CD14-positive monocyte (primary cell): ENCODE measurements around the gene PRXL2C. TPM values are rescaled to one million over a fixed set of nuclear protein-coding genes. Genes with fewer than 3 reads are reported as not detected.

Source experiments
- DNase-seq, 3 donors: peaks; one replicate each; pipeline ENCODE4 v3.0.0-alpha.2; 2011 to 2022
- H2AFZ ChIP-seq: 2 replicates; pipeline ENCODE4 v1.6.0; 2012; ENCODE audit warnings: mild to moderate bottlenecking, low read depth, low read length, inconsistent platforms; ENCODE audit not compliant: insufficient read depth, poor library complexity, severe bottlenecking
- H3K27ac ChIP-seq, 2 donors: 1 replicate in 1 of 2; 2 replicates in 1 of 2; pipeline ENCODE4 v1.5.1; 2012 to 2013; ENCODE audit warnings: low read length in 2 of 2, control low read depth in 1 of 2, inconsistent platforms in 1 of 2, low read depth in 1 of 2, mild to moderate bottlenecking in 1 of 2
- H3K27me3 ChIP-seq, 2 donors: one replicate each; pipeline versions ENCODE4 v1.6.0 to v1.6.1; 2011 to 2013; ENCODE audit warnings: low read length in 2 of 2; ENCODE audit not compliant: control insufficient read depth in 2 of 2, insufficient read depth in 2 of 2
- H3K36me3 ChIP-seq, 2 donors: replicated peaks in 1 of 2; 1 replicate in 1 of 2; 2 replicates in 1 of 2; pipeline versions ENCODE4 v1.5.1 to v1.6.1; 2012 to 2013; ENCODE audit warnings: low read length in 2 of 2, control low read depth in 1 of 2, inconsistent platforms in 1 of 2, mild to moderate bottlenecking in 1 of 2; ENCODE audit not compliant: insufficient read depth in 2 of 2, control insufficient read depth in 1 of 2
- H3K4me1 ChIP-seq, 2 donors: 1 replicate in 1 of 2; 2 replicates in 1 of 2; pipeline versions ENCODE4 v1.5.1 to v1.6.1; 2012 to 2013; ENCODE audit warnings: low read length in 2 of 2, control low read depth in 1 of 2, inconsistent platforms in 1 of 2, mild to moderate bottlenecking in 1 of 2, moderate library complexity in 1 of 2; ENCODE audit not compliant: insufficient read depth in 2 of 2, control insufficient read depth in 1 of 2
- H3K4me2 ChIP-seq: replicated peaks from 2 replicates; pipeline ENCODE3; 2012; ENCODE audit warnings: low read length, moderate library complexity, mild to moderate bottlenecking; ENCODE audit not compliant: poor library complexity, severe bottlenecking; ENCODE audit errors: extremely low read depth
- H3K4me3 ChIP-seq, 3 experiments: fragments of 200-600 bp in 1 of 3; sonication (generic) in 1 of 3; replicated peaks in 1 of 3; 1 replicate in 2 of 3; 2 replicates in 1 of 3; pipeline ENCODE4 v1.5.1; 2011 to 2013; ENCODE audit warnings: low read length in 3 of 3, mild to moderate bottlenecking in 3 of 3, control low read depth in 2 of 3, low read depth in 2 of 3, inconsistent platforms in 1 of 3, moderate library complexity in 1 of 3
- H3K79me2 ChIP-seq: 2 replicates; pipeline ENCODE4 v1.6.0; 2012; ENCODE audit warnings: mild to moderate bottlenecking, control low read depth, inconsistent platforms, low read length, moderate library complexity; ENCODE audit not compliant: insufficient read depth
- H3K9ac ChIP-seq: 2 replicates; pipeline ENCODE4 v1.6.0; 2017; ENCODE audit warnings: low read length, mild to moderate bottlenecking; ENCODE audit not compliant: insufficient read depth, poor library complexity, severe bottlenecking
- H3K9me3 ChIP-seq, 2 donors: replicated peaks in 1 of 2; 1 replicate in 1 of 2; 2 replicates in 1 of 2; pipeline versions ENCODE4 v1.5.1 to v1.6.1; 2012 to 2013; ENCODE audit warnings: low read length in 2 of 2, control low read depth in 1 of 2; ENCODE audit not compliant: control insufficient read depth in 1 of 2, insufficient read depth in 1 of 2
- H4K20me1 ChIP-seq: 2 replicates; pipeline ENCODE4 v1.6.0; 2012; ENCODE audit warnings: mild to moderate bottlenecking, low read length, control low read depth, moderate library complexity; ENCODE audit not compliant: insufficient read depth
- H3K27ac Mint-ChIP-seq, 7 donors: one replicate each; pipeline ENCODE4 v1.8.0; 2020; ENCODE audit warnings: mild to moderate bottlenecking in 7 of 7, mixed read lengths in 7 of 7, moderate library complexity in 6 of 7, inconsistent platforms in 2 of 7
- H3K27me3 Mint-ChIP-seq, 3 donors: one replicate each; pipeline ENCODE4 v1.8.0; 2021 to 2022; ENCODE audit warnings: low read depth in 3 of 3, mild to moderate bottlenecking in 3 of 3, mixed read lengths in 3 of 3, moderate library complexity in 3 of 3, inconsistent platforms in 1 of 3
- H3K36me3 Mint-ChIP-seq, 2 donors: one replicate each; pipeline ENCODE4 v1.8.0; 2020; ENCODE audit warnings: mixed read lengths in 2 of 2, inconsistent platforms in 1 of 2, mild to moderate bottlenecking in 1 of 2
- H3K4me1 Mint-ChIP-seq: one replicate; pipeline ENCODE4 v1.8.0; 2020; ENCODE audit warnings: mild to moderate bottlenecking, mixed read lengths
- H3K4me3 Mint-ChIP-seq, 2 donors: one replicate each; pipeline ENCODE4 v1.8.0; 2020; ENCODE audit warnings: mild to moderate bottlenecking in 2 of 2, mixed read lengths in 2 of 2, moderate library complexity in 1 of 2
- H3K9me3 Mint-ChIP-seq, 7 donors: one replicate each; pipeline ENCODE4 v1.8.0; 2020 to 2022; ENCODE audit warnings: mixed read lengths in 7 of 7, mild to moderate bottlenecking in 6 of 7, moderate library complexity in 6 of 7, inconsistent platforms in 2 of 7
- WGBS: methylation state at CpG from one replicate; pipeline ENCODE4 v1.1.5; 2013; ENCODE audit warnings: missing lambda C conversion rate; ENCODE audit not compliant: insufficient coverage; 5-methylcytosine and 5-hydroxymethylcytosine counted together
- intact Hi-C, 2 donors: fragments of 100-400 bp; cut with micrococcal nuclease; formaldehyde crosslinking; loops; one replicate each; pipeline versions ENCODE4 v1.15.0 to v1.15.1; 2023
- polyA plus RNA-seq, 3 donors: library from polyadenylated mRNA; depleted of rRNA in 1 of 3; unstranded in 2 of 3; stranded (reverse) in 1 of 3; fragments of 300-500 nt in 2 of 3; fragments of >200 nt in 1 of 3; fragmentation: Illumina TruSeq in 2 of 3; gene quantifications; 1 replicate in 2 of 3; 2 replicates in 1 of 3; pipeline ENCODE4 v1.2.3, GENCODE V29; 2012 to 2021
- TF ChIP-seq, protein P1 (sequence below): fragments of 200-600 bp; IDR thresholded peaks from one replicate; pipeline ENCODE4 v1.8.0; 2022; ENCODE audit warnings: antibody characterized with exemption, mild to moderate bottlenecking

PRXL2C gene
- polyA plus RNA-seq, 3 donors, result 9.2 to 14.6 (median 9.3) TPM

DNA sequence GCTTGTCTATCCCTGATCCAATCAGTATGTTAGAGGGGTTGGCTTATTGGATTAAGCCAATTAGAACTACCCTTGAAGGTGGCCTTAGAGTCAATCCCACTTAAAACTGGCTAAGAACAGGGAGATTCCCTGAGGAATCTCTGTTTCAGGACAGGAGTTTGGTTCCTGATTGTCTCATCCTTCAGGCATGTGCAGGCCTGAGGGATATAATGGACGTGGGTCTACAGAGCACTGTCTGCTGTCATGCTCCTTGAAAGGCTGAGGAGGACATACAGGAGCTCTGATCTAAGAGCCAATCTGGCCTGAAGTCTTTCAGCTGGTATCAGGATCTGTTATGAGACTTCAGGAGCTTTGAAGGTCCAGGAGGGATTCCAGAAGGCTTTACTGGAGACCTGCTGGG lies 36.2 kb upstream of the PRXL2C start:
- H3K36me3 Mint-ChIP-seq, result no peaks in the 10 kb centered on the region
- peaks cover 21 to 50% (median 47%) of the 10 kb centered on the region in 7 donors for H3K9me3 Mint-ChIP-seq
- Histone ChIP-seq H4K20me1 (no peaks in the 10 kb centered on the region), H3K4me2 (no peak overlapping the region), H3K9me3 (peaks cover 18 to 37% of the 10 kb centered on the region in 2 donors), H3K27me3 (no peaks in the 10 kb centered on the region), H2AFZ (no peak overlapping the region), H3K4me1 (peaks cover 4 to 7% of the 10 kb centered on the region in 2 donors), H3K27ac (no peak overlapping the region), H3K36me3 (no peaks in the 10 kb centered on the region), H3K79me2 (no peaks in the 10 kb centered on the region), H3K9ac (no peak overlapping the region), H3K4me3 (no peak overlapping the region)
- intact Hi-C loops, result no loop called here
- H3K4me1 Mint-ChIP-seq, result peaks cover 4% of the 10 kb centered on the region
- DNase-seq, result no peak
- TF ChIP-seq, protein P1, sequence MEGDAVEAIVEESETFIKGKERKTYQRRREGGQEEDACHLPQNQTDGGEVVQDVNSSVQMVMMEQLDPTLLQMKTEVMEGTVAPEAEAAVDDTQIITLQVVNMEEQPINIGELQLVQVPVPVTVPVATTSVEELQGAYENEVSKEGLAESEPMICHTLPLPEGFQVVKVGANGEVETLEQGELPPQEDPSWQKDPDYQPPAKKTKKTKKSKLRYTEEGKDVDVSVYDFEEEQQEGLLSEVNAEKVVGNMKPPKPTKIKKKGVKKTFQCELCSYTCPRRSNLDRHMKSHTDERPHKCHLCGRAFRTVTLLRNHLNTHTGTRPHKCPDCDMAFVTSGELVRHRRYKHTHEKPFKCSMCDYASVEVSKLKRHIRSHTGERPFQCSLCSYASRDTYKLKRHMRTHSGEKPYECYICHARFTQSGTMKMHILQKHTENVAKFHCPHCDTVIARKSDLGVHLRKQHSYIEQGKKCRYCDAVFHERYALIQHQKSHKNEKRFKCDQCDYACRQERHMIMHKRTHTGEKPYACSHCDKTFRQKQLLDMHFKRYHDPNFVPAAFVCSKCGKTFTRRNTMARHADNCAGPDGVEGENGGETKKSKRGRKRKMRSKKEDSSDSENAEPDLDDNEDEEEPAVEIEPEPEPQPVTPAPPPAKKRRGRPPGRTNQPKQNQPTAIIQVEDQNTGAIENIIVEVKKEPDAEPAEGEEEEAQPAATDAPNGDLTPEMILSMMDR, result no peak
- H3K27me3 Mint-ChIP-seq, result peaks cover 4 to 6% (median 6%) of the 10 kb centered on the region in 3 donors
- 90% methylated on average over 1 of the region's 1 CpG for WGBS
- no peak overlapping the region for H3K27ac Mint-ChIP-seq
- no peak overlapping the region for H3K4me3 Mint-ChIP-seq

DNA sequence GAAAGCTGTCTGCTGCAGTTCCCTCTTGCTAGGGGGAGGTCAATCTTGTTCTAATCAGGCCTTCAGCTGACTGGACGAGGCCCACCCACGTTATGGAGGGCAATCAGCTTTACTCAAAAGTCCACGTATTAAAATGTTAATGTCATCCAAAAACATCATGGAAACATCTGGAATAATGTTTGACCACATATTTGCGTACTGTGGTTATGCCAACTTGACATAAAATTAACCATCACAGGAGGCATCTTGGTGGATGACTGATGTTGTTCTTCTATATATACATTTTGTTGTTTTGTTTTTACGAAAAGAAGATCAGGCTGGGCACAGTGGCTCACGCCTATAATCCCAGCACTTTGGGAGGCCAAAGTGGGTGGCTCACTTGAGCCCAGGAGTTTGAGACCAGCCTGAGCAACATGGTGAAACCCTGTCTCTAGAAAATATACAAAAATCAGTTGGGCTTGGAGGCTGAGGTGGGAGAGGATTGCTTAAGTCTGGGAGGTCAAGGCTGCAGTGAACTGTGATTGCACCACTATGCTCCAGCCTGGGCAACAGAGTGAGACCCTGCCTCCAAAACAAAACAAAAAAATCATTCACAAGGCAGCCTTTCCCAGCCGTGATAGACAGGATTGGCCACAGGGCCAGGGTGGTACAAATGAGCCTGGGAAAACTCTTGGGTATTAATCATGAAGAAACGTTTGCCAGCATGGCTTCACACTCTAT lies 33.8 kb upstream of the PRXL2C start:
- Histone ChIP-seq H3K4me3 (no peak overlapping the region), H3K36me3 (no peaks in the 10 kb centered on the region), H3K79me2 (no peaks in the 10 kb centered on the region), H3K9ac (no peak overlapping the region), H2AFZ (no peak overlapping the region), H3K4me1 (peaks cover 5 to 9% of the 10 kb centered on the region in 2 donors), H3K27ac (no peak overlapping the region), H4K20me1 (no peaks in the 10 kb centered on the region), H3K9me3 (peaks cover 13 to 27% of the 10 kb centered on the region in 2 donors), H3K27me3 (no peaks in the 10 kb centered on the region), H3K4me2 (no peak overlapping the region)
- Mint-ChIP-seq H3K27ac (no peak overlapping the region), H3K4me1 (peaks cover 4% of the 10 kb centered on the region), H3K27me3 (peaks cover 4 to 10% (median 6%) of the 10 kb centered on the region in 3 donors), H3K4me3 (no peak overlapping the region), H3K9me3 (peaks cover 18 to 58% (median 47%) of the 10 kb centered on the region in 7 donors), H3K36me3 (no peaks in the 10 kb centered on the region)
- WGBS, result no CpG with 5 or more reads among the region's 8 CpGs
- intact Hi-C loops, result no loop called here
- no peak for DNase-seq
- TF ChIP-seq, protein P1, result no peak
